Neural crest cell (in vitro differentiated cells): ENCODE results near the gene MLLT6. TPM values are rescaled to one million over a fixed set of nuclear protein-coding genes. Genes with fewer than 3 reads are reported as not detected.

Experiments used
- DNase-seq: peaks from one replicate; pipeline ENCODE4 v3.0.0; 2021; ENCODE audit warnings: low read depth, mixed read lengths, low spot score
- H3K27ac Mint-ChIP-seq: one replicate; pipeline ENCODE4 v1.8.0; 2021; ENCODE audit warnings: mild to moderate bottlenecking, mixed read lengths; ENCODE audit not compliant: unreplicated experiment
- H3K27me3 Mint-ChIP-seq: 2 replicates; pipeline ENCODE4 v1.8.0; 2021; ENCODE audit warnings: low read depth, mild to moderate bottlenecking, mixed read lengths
- H3K36me3 Mint-ChIP-seq: 2 replicates; pipeline ENCODE4 v1.8.0; 2021; ENCODE audit warnings: low read depth, mild to moderate bottlenecking, mixed read lengths
- H3K4me1 Mint-ChIP-seq: 2 replicates; pipeline ENCODE4 v1.8.0; 2021; ENCODE audit warnings: mixed read lengths
- H3K4me3 Mint-ChIP-seq: one replicate; pipeline ENCODE4 v1.8.0; 2021; ENCODE audit warnings: mild to moderate bottlenecking, mixed read lengths
- H3K9me3 Mint-ChIP-seq: 2 replicates; pipeline ENCODE4 v1.8.0; 2021; ENCODE audit warnings: mixed read lengths
- total RNA-seq: library from RNA; stranded (reverse); gene quantifications from 2 replicates; pipeline ENCODE4 v1.2.1, GENCODE V29; 2021
- TF ChIP-seq, protein P1 (sequence below): fragments of 200-600 bp; sonication (generic); conservative IDR thresholded peaks from 2 replicates; pipeline ENCODE4 v1.5.0; 2021; ENCODE audit warnings: antibody characterized with exemption, mild to moderate bottlenecking

The MLLT6 gene
- total RNA-seq, 1 donor from 2014 or later = 79.6 TPM

DNA sequence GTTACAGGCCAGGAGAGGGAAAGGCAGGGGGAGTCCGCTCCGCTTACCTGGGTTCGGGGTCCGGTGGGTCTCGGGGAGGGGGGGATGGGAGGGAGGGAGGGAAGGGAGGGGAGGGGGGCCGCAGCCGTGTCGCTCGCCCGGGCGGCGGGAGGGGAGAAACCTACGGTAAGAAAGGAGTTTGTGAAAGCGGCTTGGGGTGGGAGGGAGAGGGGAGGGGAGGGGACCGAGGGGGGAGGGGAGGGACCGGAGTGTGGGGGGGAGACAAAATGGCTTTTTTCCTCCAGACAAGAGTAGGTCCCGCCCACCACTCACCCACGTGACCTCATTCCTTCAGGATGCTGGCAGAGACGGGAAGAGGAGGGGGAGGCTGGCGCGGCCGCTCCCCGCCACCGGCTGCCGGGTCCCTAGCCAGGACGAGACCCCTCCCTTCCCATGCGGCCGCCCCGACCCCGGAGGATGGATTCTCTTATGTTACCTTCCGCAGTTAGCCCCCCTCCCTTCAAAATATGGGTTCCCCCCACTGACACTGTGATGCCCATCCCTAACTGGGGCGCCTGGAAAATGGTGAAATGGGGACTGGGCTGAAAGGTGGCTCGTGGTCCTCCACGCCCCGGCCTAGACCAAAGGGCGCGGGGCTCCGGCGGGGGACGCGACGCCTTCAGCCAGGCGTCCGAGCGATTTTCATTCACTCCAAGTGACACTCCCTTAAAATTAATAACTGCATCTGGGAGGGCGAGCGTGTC, 43.2 kb downstream of the MLLT6 start, which contains the start of gene PCGF2:
Gene PCGF2 (minus strand): TSS at position 188 of the 743 bp plus-strand sequence. CDS start 7,934 bp downstream, outside the sequence.
- Mint-ChIP-seq H3K27ac (peak within 1 kb of the TSS; percentile 88), H3K4me1 (peaks cover 64% of the 10 kb centered on the region), H3K27me3 (peaks cover 23% of the 10 kb centered on the region), H3K4me3 (peak within 1 kb of the TSS; percentile 96), H3K36me3 (peaks cover 2% of the 10 kb centered on the region), H3K9me3 (no peaks in the 10 kb centered on the region)
- TF ChIP-seq, protein P1, sequence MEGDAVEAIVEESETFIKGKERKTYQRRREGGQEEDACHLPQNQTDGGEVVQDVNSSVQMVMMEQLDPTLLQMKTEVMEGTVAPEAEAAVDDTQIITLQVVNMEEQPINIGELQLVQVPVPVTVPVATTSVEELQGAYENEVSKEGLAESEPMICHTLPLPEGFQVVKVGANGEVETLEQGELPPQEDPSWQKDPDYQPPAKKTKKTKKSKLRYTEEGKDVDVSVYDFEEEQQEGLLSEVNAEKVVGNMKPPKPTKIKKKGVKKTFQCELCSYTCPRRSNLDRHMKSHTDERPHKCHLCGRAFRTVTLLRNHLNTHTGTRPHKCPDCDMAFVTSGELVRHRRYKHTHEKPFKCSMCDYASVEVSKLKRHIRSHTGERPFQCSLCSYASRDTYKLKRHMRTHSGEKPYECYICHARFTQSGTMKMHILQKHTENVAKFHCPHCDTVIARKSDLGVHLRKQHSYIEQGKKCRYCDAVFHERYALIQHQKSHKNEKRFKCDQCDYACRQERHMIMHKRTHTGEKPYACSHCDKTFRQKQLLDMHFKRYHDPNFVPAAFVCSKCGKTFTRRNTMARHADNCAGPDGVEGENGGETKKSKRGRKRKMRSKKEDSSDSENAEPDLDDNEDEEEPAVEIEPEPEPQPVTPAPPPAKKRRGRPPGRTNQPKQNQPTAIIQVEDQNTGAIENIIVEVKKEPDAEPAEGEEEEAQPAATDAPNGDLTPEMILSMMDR = no peak
- peak; percentile 88 for DNase-seq

DNA sequence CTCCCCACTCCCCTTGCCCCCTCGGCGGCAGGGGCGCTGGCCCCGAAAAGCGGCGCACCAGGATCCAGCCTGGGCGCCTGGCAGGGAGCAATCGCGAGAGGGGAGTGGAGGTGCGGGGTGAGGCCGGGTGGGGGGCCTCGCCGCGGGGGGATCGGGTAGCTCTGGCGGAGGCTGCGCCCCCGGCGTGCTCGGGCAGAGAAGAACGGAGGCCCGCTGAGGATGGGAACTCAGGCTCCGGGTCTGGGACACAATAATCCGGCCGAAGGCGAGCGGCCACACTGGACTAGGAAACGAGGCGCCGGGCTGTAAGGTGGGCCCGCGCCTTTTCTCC, 43.8 kb downstream of the MLLT6 start:
- Mint-ChIP-seq H3K9me3 (no peaks in the 10 kb centered on the region), H3K4me3 (peak overlapping the region; percentile 96), H3K27ac (no peak overlapping the region), H3K27me3 (peaks cover 23% of the 10 kb centered on the region), H3K4me1 (peaks cover 62% of the 10 kb centered on the region), H3K36me3 (peaks cover 2% of the 10 kb centered on the region)
- DNase-seq = no peak
- TF ChIP-seq, protein P1 = no peak

DNA sequence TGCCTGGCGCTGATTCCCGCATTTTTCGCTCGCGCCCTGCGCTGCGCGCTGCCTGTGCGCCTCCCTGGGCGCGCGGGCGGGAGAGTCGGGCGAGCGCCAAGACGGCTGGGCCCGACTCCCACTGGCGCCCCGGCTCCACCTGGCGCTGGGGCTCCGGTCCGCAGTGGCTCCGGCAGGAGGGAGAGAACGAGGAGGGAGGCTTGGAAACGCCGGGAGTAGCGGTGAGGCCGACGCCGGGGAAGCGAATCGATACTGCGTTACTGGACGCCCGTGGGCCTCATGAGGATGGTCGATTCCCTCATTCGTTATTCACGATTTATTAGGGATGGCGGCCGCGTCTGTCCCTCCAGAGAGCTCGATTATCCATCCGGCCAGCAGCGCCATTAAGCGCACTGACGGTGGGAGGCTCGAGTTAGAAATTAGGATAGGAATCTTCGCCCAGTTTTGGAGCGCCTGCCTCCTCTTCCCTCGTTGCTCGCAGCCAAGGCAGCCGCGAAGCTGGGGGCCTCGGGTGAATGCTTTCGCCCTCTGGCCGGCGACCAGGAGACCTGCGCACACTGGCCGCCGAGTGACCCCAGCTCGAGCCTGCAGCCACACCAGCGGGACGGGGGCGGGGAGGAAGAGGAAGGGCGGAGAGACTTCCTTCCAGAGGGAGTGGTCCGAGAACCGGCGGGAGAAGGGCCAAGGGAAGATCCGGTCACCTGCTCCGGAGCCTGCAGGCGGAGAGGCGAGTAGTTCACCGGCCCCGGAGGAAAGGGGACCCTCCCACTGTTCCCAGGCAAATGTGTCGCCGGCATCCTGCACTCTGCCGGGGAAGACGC, 44.4 kb downstream of the MLLT6 start:
- Mint-ChIP-seq H3K27me3 (peaks cover 23% of the 10 kb centered on the region), H3K9me3 (no peaks in the 10 kb centered on the region), H3K36me3 (peaks cover 2% of the 10 kb centered on the region), H3K4me1 (peaks cover 58% of the 10 kb centered on the region), H3K4me3 (peak overlapping the region; percentile 96), H3K27ac (peak overlapping the region; percentile 78)
- TF ChIP-seq, protein P1 = no peak
- peak; percentile 67 for DNase-seq

DNA sequence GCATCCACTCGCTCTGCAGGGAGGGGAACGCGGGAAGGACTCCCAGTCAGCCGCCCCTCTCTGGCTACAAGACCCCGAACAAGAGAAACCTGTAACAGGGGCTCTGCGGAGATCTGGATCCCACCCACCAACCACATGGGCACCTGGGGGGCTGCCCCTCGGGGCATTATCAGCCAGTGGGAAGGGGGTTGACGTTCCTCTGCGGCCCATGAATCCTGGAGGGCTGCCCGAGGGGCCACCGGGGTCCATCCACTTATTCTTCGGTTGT, 44.9 kb downstream of the MLLT6 start:
- TF ChIP-seq, protein P1 = no peak
- Mint-ChIP-seq H3K36me3 (peaks cover 2% of the 10 kb centered on the region), H3K4me3 (peak overlapping the region; percentile 96), H3K4me1 (peaks cover 56% of the 10 kb centered on the region), H3K9me3 (no peaks in the 10 kb centered on the region), H3K27me3 (peaks cover 23% of the 10 kb centered on the region), H3K27ac (peak overlapping the region; percentile 78)
- DNase-seq = no peak

DNA sequence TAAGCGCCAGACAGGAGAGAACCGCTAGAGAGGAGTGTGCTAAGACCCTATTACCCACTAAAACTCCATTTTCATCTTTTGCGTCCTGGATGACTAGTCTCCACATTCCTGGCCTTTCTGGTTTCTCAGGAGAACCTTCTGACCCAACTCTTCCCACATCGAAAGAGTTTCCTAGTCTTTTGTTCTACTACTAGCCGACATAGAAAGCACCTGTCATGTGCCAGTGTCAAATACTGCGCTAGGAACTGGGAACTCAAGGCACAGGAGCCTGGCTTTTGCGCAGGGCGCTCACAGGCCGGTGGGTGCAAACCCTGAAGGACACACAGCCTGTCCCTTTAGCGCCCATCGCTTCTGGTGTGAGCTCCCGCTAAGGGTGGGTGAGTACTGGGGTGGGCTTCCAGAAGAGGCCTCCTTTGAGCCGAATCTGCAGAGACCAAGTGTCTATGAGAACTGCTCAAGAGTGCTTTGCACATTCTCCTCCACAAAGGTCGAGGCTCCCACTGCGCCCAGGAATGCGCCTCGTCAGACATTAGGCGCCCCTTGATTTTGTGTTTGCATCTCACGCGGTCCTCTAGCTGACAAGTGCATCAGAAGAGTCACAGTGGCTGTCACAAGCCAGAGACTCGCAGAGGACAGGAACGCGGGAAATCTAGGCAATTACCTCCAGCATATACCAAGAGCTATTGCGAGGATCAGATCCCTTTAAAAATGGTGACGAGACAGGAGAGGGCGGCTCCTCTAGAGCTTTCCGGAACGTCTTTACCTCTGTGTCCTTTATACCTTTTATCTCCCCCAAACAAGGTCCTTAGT, 45.4 kb downstream of the MLLT6 start:
- Mint-ChIP-seq H3K9me3 (no peaks in the 10 kb centered on the region), H3K4me3 (peak overlapping the region; percentile 96), H3K4me1 (peaks cover 54% of the 10 kb centered on the region), H3K27me3 (peaks cover 23% of the 10 kb centered on the region), H3K36me3 (peaks cover 2% of the 10 kb centered on the region), H3K27ac (no peak overlapping the region)
- TF ChIP-seq, protein P1 = no peak
- no peak for DNase-seq
